T-helper 2 cell (primary cell): ENCODE measurements around the gene CIC.

Source experiments
- DNase-seq, 5 experiments: peaks; one replicate each; pipeline versions ENCODE4 v3.0.0 to v3.0.0-alpha.2; 2012 to 2022
- total RNA-seq, 2 donors: gene quantifications; one replicate each; lab custom pipeline; 2026; lab: John Stamatoyannopoulos, UW

CIC gene
- total RNA-seq: 134 to 204 reads per million in 2 donors

DNA sequence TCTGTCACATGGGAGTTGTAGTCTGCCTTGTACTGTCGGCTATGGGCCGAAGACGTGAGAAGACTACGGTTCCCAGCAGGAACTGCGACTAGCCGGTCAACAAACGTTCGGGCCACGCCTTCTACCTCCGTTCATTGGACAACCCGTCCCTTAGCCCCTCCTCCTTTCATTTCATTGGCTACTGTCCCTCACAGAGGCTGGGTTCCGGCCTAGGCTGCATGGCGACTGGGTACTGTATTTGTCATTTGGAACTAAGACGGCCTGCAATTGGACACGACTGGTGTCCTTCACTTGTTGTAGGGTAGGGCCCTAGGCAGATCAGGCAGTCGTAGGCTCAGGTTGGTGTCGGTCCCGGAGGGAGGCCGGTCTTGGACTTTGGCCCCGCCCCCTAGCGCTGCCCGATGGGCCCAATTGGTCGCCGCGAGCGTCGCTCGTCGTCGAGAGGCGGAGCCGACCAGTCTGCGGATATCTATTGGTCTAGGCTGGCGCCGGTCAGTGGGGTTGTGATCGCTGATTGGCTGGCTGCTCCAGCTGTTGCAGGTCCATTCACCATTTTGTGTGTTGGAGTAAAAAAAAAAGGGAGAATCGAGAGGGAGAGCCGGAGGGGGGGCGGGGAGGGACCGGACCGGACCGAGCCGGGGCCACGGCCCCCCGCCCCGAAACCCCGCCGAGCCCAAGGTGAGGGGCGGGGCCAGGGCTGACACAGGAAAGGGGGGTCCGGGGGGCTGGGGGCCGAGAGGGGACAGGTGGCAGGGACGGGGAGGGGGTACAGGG is at the start of gene CIC:
TSS of gene CIC (plus strand) at position 549 of the 774 bp plus-strand sequence. CDS start 2,532 bp downstream, outside the sequence.
- DNase-seq: peak; percentile 97 to 100 (median 99)

DNA sequence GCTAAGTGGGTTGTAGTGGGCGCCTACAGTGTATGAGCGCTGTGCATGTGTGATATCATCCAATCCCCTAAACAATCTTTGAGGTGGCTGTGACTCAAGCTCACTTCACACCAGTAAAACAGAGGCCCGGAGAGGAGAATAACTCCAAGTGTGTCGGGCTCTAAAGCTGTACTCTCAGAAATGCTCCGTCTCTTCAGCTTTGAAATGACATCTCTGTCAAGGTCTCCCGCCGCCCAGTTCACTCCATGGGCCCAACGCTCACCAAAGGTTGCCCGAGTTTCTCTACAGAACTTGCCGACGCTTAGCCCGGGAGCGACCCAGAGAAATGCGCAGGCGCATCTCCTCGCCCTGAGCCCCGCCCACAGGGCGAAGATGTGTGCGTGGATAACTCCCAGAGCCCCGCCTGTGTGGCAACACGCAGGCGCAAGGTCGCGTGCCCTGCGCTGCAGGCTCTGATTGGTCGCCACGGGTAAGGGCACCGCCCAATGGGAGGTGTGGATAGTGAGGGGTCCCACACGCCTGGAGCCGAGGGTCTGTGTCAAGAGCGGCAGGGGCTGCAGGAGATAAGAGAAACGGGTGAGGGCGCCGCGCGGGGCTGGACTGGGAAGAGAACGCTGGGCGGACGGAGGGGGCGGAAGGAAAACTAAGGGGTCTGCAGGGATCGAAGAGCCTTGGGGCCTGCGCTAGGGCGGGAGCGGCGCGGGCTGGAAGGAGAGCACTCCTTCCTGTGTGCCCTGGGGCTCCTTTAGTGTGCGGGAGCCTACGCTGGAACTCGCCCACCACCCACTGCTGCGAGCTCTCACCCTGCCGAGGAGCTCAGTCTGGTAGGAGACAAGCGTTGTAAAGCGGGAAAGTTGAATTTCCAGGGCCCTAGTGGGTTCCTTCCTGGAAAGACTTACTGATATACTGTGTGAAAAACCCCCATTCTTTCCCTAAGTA is 49.0 kb upstream of the CIC start, which contains the start of gene ZNF526:
TSS of gene ZNF526 (plus strand) at position 501 of the 939 bp plus-strand sequence. CDS start 4,092 bp downstream, outside the sequence.
- DNase-seq: peak; percentile 92 to 98 (median 96)

DNA sequence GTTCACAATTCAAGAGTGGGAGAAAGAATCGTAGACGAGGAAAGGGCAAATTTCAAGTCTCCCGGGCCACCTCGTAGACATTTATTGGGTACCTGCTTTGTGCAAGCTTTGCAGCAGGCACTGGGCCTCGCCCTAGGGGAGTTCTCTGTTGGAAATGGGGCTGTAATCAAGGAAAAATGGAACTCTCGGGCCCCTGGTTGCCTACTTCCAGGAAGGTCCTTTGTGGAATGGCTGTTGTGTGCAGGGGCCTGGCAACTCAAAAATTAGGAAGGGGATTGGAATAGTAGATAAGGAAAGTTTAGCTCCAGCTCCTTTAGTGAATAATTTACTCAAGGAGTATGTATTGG is 48.3 kb upstream of the CIC start:
- no peak for DNase-seq

DNA sequence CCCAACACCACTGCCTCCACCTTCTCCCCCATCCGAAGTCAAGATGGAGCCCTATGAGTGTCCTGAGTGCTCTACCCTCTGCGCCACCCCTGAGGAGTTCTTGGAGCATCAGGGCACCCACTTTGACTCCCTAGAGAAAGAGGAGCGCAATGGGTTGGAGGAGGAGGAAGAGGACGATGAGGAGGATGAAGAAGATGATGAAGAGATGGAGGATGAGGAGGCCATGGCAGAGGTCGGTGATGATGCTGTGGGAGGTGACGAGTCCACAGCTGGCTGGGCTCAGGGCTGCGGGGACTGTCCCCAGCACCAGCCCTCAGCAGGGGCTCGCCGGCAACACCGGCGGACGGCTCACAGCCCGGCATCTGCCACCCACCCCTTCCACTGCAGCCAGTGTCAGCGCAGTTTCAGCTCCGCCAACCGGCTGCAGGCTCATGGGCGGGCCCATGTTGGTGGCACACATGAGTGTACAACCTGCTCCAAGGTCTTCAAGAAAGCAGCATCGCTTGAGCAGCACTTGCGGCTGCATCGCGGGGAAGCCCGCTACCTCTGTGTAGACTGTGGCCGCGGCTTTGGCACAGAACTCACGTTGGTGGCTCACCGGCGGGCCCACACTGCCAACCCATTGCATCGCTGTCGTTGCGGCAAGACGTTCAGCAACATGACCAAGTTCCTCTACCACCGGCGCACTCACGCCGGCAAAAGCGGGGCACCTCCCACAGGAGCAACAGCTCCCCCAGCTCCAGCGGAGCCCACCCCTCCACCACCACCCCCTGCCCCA is 43.9 kb upstream of the CIC start:
- DNase-seq: no peak

DNA sequence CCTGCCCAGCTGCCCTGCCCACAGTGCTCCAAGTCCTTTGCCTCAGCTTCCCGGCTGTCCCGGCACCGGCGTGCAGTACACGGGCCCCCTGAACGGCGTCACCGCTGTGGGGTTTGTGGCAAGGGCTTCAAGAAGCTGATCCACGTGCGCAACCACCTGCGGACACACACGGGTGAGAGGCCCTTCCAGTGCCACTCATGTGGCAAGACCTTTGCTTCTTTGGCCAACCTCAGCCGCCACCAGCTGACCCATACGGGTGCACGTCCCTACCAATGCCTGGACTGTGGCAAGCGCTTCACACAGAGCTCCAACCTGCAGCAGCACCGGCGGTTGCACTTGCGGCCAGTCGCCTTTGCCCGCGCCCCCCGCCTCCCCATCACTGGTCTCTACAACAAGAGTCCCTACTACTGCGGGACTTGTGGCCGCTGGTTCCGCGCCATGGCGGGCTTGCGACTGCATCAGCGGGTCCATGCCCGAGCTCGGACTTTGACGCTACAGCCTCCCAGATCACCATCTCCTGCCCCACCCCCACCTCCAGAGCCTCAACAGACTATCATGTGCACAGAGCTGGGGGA is 43.2 kb upstream of the CIC start:
- no peak for DNase-seq

DNA sequence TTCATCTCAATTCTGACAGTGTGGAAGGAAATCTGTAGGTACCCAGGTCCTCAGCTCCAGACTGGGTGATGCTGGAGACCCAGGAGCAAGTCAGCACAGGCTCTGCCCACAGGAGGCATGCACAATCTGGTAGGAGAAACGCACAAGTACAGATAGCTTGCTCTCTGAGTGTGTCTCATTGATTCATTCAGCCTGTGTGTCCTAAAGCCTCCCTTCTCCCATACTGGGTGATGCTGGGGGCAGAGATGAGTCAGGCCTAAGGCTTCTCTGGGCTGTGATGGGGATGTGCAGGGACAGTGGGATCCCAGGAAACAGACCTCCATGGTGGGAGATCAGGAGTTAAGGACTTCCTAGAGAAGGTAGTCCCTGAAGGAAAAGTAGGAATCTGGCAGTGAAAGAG is 42.2 kb upstream of the CIC start:
- DNase-seq: no peak

DNA sequence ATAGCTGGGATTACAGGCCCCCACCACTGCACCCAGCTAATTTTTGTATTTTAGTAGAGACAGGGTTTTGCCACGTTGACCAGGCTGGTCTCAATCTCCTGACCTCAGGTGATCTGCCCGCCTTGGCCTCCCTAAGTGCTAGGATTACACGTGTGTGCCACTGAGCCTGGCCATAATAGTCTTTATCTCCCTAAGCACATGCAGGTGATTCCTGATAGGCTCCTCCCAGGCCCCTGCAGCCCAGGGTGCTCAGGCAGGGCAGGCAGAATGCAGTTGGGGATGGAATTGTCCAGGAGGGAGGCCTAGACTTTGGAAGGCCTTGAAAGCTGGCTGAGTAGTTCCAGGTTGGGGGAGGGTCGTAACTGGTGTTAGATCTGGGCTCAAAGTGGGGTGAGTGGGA is 40.4 kb upstream of the CIC start:
- no peak for DNase-seq

DNA sequence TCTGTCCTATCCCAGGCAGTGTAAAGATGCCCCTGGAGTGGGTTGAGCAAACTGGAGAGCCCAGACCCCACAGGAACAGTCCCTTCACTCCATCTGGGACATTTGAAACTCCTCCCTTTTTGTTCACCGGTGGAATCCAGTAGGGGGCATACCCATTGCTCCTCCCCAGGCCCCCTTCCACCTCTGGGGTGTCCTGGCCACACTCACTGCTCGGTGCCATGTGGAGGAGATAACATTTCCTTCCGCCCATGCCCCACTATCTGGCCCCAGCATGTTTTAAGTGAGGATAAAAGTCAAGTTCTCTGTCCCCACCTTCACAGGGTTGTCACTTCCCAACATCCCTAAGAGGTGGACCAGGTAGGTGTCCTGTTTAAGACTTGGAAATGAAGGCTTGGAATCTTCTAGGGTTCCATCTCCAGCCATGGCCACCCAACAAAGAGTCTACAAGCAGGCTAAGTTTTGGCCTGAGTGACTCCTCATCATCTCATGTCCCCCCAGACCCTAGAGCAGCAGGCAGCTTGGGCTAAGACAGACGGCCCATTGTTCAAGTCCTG is 39.7 kb upstream of the CIC start:
- DNase-seq: no peak

DNA sequence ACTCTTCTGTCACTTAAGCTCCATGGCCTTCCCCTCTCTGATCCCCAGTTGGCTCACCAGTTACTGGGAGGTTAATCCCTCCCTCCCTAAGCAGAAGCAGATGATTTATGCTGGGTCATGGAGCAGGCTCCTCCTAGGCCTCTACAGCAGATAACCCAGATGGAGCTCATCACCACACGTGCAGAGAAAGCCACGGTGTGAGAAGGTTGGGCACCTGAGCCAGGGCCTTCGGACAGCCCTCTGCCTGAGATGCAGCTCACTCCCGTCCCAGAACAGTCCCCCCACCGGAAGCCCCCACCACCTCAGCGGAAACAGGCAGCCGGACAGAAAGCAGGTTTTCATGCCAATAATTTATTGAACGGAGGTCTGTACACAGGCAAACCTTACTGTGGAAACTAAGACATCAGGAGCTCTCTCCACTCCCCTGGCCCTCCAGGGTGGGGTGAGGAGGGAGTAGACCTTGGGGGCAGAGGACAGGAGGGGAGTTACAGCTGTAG is 39.1 kb upstream of the CIC start:
- no peak for DNase-seq

DNA sequence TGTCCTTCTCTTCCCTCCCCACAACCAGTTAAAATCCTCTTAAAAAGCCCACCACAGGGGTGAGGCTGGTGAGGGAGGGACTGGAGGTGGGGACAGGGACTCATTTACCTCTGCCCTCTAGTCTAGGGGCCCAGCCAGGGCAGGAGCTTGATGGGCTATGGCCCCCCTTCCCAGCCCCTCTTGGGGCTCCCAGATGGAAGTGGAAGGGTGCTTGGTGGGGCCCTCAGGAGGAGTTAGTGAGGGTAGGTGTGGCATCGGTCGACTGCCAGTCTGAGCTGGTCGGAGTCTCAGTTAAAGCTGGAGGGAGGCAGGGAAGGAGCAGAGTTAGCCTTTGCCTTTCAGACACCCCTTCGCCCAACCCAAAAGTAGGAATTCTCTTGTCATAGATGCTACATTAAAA is 38.5 kb upstream of the CIC start:
- DNase-seq: no peak

DNA sequence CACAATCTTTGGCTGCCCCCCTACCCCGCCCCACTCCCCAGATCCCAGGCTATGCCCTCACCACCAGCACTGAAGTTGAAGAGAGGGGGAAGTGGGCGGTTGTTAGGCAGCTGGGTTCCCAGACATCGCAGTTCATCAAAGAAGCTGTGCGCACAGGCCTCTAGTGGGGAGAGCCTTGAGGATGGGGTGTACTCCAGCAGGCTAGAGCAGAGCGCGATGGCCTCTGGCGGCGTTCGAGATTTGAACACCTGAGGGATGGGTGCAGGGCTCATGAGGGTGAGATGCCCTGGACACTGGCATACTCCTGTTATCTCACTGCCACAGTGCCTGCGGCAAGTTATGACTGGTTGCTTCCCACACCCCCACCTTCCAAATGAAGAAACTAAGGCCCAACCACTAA is 36.6 kb upstream of the CIC start:
- no peak for DNase-seq

DNA sequence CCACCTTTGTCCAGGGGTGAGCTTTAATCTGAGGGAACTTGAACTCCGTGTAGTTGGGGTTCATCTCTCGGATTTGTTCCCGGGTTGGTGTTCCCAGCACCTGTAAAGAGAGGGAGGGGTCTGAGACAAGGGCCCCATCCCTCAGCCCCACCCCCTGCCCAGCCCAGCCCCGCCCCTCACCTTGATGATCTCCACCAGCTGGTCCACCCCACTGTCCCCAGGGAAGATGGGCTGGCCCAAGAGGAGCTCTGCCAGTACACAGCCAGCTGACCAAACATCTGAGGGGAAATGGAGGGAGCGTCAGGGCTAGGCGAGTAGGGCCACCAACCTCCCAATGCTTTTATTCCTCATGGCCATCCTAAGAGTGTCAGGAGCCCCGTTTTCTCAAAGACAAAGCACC is 35.9 kb upstream of the CIC start:
- no peak for DNase-seq

DNA sequence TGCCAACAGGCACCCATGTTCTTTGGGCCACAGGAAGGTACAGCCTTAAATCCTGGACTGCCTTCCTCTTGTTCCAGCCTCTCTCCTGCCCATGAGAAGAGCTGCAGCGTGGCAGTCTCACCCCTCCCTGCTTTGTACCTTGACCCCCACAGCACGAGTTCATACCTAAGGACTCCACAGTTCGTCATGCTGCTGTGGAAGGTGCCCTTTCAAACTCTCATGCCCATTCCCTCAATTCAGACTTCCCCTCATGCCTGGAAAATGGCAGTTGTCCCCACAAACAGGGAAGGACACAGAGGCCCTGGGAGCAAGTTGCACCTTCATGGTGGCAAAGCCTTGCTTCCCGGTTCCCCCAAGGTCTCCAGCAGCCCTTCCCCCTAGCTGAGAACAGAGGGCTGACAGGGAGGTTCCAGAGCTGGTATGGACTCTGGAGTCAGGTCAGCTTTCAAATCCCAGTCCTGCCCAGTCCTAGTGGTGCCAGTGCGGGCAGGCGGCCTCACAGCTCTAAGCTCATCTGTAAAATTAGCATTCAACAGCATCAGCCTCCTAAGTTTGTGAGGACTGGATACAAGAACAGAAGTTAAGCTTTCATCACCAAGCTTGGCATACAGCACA is 35.3 kb upstream of the CIC start:
- DNase-seq: no peak

DNA sequence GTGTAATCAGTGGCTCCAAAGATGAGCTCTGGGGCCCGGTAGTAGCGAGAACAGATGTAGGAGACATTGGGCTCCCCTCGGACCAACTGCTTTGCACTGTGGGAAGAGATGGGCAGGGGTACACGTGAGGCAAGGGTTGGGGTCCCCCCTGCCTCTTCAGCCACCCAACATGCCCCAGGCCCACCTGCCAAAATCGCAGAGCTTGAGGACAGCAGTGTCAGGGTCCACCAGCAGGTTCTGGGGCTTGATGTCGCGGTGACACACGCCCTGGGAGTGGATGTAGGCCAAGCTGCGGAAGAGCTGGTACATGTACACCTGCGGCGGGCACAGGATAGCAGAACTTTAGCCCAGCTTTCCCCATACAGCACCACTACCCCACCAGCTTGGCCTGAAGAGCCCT is 34.7 kb upstream of the CIC start:
- DNase-seq: no peak

DNA sequence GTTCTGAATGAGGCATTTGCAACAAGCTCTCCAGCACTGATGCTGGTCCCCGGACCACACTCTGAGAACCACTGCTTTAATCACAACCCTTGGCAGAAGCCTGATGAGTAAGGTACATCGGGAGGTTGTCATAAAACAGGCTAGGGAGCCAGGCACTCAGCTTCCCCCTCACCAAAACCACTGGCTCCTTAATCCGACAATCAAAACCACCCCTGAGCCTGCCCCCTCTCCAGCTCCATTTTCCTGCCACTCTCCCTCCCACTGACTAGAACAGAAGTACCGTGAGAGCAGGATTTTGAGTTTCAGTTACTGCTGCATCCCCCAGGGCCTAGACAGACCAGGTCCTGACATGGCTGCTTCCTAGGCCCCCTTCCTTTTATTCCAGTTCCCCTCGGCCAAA is 33.9 kb upstream of the CIC start:
- no peak for DNase-seq

DNA sequence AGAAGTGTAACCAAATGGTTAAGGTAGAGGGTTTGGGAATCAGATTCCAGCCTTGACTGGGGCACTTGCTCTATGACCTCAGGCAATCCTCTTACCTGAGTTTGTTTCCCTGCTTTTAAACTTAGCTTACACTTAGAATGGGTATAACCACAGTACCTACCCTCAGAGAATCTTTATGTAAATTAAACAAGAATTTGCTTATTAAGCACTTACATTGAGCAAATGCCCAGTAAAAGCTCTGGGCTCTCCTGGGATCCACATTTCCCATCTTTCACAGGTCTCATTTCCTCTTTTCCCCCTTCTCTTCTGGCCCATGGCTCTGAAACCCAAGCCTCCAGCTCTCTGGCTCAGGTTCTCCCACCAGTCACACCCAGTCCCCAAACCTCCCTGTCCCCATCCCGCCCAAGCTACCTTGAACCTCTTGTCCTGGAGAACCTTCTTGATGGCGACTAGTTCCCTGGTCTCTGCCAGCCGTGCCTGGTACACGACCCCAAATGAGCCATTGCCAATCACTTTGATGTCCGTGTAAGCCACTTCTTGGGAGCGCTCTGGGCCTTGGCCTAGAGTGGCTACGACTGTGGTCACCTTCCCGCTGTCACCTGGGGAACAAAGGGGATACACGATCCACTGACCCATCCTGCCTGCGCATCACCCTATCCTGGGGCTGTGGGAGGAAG is 29.4 kb upstream of the CIC start:
- DNase-seq: no peak

DNA sequence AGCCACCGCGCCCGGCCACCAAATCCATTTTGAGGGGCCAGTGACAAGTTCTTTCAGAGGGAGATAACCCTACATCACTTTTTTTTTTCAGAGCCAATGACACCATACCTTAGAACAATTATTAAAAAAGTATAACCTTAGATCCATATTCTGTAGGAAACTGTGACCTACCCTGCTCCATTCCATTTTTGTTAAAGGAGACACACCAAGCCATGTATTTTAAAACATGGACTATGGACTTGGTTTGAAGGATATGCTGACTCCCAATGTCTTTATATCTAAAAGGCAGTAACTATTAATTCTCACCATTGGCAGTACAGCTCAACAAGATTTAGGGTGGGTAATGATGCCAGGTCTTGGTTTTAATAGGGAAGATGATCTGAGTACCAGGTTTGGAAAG is 27.8 kb upstream of the CIC start:
- no peak for DNase-seq

DNA sequence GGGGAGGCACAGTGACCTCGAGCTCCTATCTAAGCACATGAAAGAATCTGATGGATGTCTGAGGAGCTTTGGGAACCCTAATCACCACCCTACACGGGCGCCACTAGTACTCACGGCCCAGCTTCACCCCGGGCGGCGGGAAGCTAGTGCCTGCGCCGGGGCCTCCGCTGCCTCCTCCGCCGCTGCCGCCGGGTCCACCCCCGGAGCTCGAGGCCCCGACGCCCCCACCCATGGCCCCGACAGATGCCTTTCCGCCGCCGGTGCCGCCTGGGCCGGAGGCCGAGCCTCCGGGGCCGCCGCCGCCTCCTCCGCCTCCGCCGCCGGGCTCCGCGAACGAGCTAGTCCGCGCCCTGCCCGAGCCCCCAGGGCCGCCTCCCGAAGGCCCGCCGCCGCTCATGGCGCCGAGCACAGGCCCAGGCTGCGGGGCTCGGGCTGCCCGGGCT is 27.0 kb upstream of the CIC start:
- peak in 2 of 5 experiments; percentile 21 to 43 for DNase-seq

DNA sequence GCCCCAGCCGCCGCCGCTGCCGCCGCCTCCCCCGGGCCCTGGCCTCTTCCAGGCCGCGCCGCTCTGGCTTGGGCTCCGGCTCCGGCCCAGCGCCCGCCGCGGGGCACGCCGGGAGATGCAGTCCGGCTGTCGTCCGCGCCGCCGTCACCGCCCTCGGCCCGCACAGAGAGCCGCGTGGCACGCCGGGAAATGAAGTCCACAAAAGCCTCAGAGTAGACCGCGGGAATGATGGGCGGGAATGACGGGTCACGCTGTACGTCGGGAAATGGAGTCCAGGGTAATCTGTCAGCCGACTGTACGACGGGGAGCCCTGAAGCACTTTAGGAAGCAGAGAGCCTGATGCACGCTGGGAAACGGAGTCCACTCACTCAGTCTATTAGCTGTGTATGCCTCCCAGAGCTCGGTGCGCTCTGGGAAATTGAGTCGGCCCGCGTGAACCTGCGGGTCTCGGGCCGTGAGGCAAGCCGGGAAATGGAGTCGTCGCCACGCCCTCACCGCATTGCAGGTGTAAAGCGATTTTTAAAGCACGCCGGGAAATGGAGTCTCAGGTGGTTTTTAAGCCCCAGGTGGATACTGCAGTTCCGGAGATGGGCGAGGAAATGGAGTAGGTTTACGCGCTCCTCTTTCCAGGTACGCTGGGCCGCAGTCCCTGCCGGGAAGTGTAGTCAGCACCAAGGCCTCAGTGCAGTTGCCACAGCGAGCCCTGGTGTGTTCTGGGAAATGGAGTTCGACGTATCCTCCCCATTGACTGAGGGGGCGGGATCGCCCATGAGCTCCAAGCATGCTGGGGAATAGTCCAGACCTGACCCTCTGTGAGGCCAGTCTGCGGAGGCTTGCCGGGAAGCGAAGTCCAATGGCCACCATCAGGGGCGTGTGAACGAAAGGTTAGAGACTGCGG is 26.3 kb upstream of the CIC start, which contains the start of gene GSK3A:
TSS of gene GSK3A (minus strand) at position 91 of the 898 bp plus-strand sequence. CDS start 137 bp downstream, outside the sequence.
- DNase-seq: peak; percentile 87 to 100 (median 96)
